Glomerular visceral epithelial cell (primary cell): ENCODE results near the gene CACNA1H.

Experiments used
- DNase-seq: peaks from one replicate; pipeline ENCODE4 v3.0.0-alpha.2; 2016; ENCODE audit errors: extremely low spot score

CACNA1H gene

GRCh38 chr16:1211451-1212268, 58.8 kb downstream of the CACNA1H start:
- no peak for DNase-seq

DNA sequence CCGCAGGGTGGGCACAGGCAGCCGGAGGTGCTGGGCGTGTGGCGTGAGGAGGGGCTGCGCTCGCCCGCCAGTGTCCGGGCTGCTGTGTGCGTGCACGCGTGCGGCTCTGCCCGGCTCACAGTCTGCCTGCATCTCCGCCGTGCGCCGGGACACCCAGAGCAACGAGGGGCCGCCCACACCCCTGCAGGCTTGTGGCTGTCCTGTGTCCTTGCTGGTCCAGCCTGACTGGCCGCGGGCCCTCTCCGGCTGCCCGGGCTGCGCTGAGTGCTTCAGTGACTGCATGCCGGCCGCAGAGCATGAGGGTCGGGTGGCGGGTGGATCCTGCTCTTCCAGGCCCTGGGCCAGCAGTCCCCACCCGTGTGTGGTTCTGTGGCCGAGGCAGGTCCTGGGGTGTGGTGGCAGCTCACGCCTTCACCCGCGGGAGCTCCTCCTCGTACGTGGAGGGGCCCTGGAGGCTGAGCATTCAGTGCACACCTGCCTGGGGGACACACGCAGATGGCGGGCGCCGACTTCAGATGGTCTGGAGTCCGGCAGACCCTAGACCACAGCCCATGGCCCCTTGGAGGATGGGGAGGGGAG, 59.8 kb downstream of the CACNA1H start:
- no peak for DNase-seq

- DNase-seq: no peak
Observed at GRCh38 chr16:1213231-1213630, 60.3 kb downstream of the CACNA1H start.

- no peak for DNase-seq
Observed at GRCh38 chr16:1213796-1214372, 61.0 kb downstream of the CACNA1H start.

GRCh38 chr16:1214719-1215118, 61.8 kb downstream of the CACNA1H start:
- DNase-seq: no peak

- DNase-seq: no peak
Observed at GRCh38 chr16:1215574-1216295, 62.8 kb downstream of the CACNA1H start.

DNA sequence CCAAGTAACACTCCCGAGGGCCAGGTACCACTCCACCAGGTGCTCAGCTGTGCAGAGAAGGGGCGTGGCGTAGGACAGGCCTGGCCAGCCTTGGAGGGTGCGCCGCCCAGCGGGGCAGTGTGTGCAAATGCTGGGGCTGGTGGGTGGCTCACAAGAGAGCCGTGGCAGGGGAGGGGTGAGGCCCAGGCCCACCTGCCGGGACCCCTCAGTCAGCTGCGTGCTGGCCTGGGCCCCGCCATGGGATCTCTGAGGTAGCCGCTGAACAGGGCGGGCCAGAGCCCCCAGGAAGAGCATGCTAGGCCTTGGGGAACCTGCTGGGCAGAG, 63.4 kb downstream of the CACNA1H start:
- DNase-seq: no peak

- DNase-seq: no peak
Observed at GRCh38 chr16:1216681-1217400, 63.9 kb downstream of the CACNA1H start.

GRCh38 chr16:1217526-1217925, 64.6 kb downstream of the CACNA1H start:
- DNase-seq: no peak

- DNase-seq: no peak
Observed at GRCh38 chr16:1218061-1218929, 65.4 kb downstream of the CACNA1H start.

DNA sequence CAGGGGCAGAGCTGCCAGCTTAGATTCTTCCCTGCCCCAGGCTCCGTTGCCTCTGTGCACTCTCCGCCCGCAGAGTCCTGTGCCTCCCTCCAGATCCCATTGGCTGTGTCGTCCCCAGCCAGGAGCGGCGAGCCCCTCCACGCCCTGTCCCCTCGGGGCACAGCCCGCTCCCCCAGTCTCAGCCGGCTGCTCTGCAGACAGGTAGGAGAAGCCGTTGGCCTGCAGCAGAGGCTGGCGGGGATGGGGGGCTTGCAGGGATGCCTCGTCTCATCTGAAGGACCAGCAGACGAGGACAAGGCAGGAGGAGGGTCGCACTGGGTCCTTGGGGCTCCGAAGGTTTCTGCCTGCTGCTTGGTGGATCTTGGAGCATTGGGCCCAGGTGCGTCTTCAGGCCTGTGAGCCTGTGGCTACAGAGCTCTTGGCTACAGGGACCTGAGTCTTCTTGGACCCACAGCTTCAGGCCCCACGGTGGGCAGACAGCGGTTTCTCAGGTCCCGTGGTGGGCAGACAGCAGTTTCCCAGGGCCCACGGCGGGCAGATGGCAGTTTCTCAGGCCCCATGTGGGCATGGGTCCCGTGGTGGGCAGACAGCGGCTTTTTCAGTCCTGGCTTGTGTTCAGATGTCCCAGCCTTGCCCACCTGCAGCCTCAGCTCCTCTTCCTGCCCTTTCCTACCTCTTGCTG, 66.2 kb downstream of the CACNA1H start:
- DNase-seq: no peak

DNA sequence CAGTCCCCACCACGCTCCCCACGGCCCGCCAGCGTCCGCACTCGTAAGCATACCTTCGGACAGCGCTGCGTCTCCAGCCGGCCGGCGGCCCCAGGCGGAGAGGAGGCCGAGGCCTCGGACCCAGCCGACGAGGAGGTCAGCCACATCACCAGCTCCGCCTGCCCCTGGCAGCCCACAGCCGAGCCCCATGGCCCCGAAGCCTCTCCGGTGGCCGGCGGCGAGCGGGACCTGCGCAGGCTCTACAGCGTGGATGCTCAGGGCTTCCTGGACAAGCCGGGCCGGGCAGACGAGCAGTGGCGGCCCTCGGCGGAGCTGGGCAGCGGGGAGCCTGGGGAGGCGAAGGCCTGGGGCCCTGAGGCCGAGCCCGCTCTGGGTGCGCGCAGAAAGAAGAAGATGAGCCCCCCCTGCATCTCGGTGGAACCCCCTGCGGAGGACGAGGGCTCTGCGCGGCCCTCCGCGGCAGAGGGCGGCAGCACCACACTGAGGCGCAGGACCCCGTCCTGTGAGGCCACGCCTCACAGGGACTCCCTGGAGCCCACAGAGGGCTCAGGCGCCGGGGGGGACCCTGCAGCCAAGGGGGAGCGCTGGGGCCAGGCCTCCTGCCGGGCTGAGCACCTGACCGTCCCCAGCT, 67.3 kb downstream of the CACNA1H start:
- DNase-seq: no peak

DNA sequence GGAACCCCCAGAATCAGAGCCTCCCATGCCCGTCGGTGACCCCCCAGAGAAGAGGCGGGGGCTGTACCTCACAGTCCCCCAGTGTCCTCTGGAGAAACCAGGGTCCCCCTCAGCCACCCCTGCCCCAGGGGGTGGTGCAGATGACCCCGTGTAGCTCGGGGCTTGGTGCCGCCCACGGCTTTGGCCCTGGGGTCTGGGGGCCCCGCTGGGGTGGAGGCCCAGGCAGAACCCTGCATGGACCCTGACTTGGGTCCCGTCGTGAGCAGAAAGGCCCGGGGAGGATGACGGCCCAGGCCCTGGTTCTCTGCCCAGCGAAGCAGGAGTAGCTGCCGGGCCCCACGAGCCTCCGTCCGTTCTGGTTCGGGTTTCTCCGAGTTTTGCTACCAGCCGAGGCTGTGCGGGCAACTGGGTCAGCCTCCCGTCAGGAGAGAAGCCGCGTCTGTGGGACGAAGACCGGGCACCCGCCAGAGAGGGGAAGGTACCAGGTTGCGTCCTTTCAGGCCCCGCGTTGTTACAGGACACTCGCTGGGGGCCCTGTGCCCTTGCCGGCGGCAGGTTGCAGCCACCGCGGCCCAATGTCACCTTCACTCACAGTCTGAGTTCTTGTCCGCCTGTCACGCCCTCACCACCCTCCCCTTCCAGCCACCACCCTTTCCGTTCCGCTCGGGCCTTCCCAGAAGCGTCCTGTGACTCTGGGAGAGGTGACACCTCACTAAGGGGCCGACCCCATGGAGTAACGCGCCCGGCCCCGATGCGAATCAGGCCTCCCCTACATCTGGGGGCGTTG, 68.1 kb downstream of the CACNA1H start:
- DNase-seq: no peak

- DNase-seq: no peak
Observed at GRCh38 chr16:1221628-1222552, 69.0 kb downstream of the CACNA1H start.

DNA sequence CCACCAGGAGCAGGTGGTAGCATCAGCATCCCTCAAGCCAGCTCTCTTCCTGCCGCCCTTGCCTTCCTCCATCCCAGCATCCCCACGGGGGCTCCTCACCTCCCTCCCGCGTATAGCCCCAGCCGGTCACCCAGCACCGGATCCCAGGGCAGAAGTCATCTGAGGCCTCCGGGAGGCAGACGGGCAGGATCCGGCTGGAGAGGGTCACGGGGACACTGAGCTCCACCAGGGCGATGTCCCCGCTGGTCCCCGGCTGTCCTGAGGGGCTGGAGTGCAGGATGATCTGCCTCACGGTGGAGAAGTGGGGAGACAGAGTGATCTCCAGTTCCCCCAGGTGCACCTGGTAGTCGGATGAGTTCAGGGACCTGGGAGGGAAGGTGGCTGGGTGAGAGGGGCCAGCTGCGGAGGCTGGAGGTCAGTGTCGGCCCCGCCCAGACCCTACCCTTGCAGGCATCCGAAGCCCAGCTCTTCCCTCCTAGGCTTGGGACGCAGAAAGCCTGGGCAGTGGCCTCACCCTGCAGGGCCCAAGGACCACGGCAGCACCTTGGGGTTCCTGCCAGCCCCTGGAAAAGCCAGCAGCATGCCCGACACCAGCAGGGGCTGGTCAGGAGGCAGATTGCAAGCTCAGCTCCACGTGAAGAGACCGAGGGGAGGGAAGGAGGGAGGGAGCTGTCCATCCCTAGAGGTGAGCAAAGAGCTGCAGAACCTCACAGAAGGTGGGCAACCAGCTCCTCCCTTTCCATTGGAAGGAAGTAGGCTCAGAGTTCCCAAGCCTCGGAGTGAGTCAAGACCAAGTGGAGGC, 69.8 kb downstream of the CACNA1H start:
- DNase-seq: no peak

GRCh38 chr16:1223355-1224214, 70.7 kb downstream of the CACNA1H start:
- no peak for DNase-seq
